Mesenchymal stem cell (in vitro differentiated cells and primary cell): ENCODE measurements around the gene EYA4.

Experiments
- DNase-seq: peaks from one replicate; pipeline ENCODE4 v3.0.0-alpha.2; 2013
- H2AFZ ChIP-seq: one replicate; pipeline ENCODE4 v1.6.1; 2013; ENCODE audit warnings: low read depth, mild to moderate bottlenecking, control low read depth, inconsistent platforms, low read length, moderate library complexity
- H2AK5ac ChIP-seq: 2 replicates; pipeline ENCODE4 v1.6.1; 2013; ENCODE audit warnings: low read length, moderate library complexity, mild to moderate bottlenecking, inconsistent platforms; ENCODE audit not compliant: severe bottlenecking
- H2BK120ac ChIP-seq: one replicate; pipeline ENCODE4 v1.6.1; 2013; ENCODE audit warnings: low read depth, mild to moderate bottlenecking, inconsistent platforms, low read length, moderate library complexity
- H2BK12ac ChIP-seq, 2 experiments: one replicate each; pipeline ENCODE4 v1.6.1; 2013; ENCODE audit warnings: inconsistent platforms in 2 of 2, low read length in 2 of 2, mild to moderate bottlenecking in 2 of 2, moderate library complexity in 2 of 2, control low read depth in 1 of 2
- H2BK15ac ChIP-seq: one replicate; pipeline ENCODE4 v1.6.1; 2013; ENCODE audit warnings: mild to moderate bottlenecking, low read depth, inconsistent platforms; ENCODE audit not compliant: poor library complexity, severe bottlenecking
- H2BK5ac ChIP-seq: 2 replicates; pipeline ENCODE4 v1.6.1; 2013; ENCODE audit warnings: low read depth, mild to moderate bottlenecking, low read length, control low read depth, inconsistent platforms; ENCODE audit not compliant: poor library complexity, severe bottlenecking
- H3K14ac ChIP-seq, 2 experiments: one replicate each; pipeline ENCODE4 v1.6.1; 2013; ENCODE audit warnings: inconsistent platforms in 2 of 2, low read length in 2 of 2, control low read depth in 1 of 2, mild to moderate bottlenecking in 1 of 2, moderate library complexity in 1 of 2
- H3K18ac ChIP-seq, 2 experiments: one replicate each; pipeline ENCODE4 v1.6.1; 2013; ENCODE audit warnings: inconsistent platforms in 2 of 2, low read length in 2 of 2, control low read depth in 1 of 2, low read depth in 1 of 2, mild to moderate bottlenecking in 1 of 2
- H3K23ac ChIP-seq, 2 experiments: one replicate each; pipeline ENCODE4 v1.6.1; 2013; ENCODE audit warnings: inconsistent platforms in 2 of 2, low read length in 2 of 2, mild to moderate bottlenecking in 2 of 2, moderate library complexity in 2 of 2, control low read depth in 1 of 2
- H3K27ac ChIP-seq: 2 replicates; pipeline ENCODE4 v1.5.1; 2013; ENCODE audit warnings: mild to moderate bottlenecking, moderate library complexity, low read length, control low read depth, inconsistent platforms; ENCODE audit not compliant: poor library complexity, severe bottlenecking
- H3K27me3 ChIP-seq, 2 experiments: 2 replicates each; pipeline versions ENCODE4 v1.6.1 to v1.7.0; 2013; ENCODE audit warnings: low read length in 2 of 2, mild to moderate bottlenecking in 2 of 2, moderate library complexity in 2 of 2, control low read depth in 1 of 2, inconsistent platforms in 1 of 2; ENCODE audit not compliant: control insufficient read depth in 1 of 2, insufficient read depth in 1 of 2
- H3K36me3 ChIP-seq, 2 experiments: 2 replicates each; pipeline versions ENCODE4 v1.6.1 to v1.7.0; 2013; ENCODE audit warnings: low read length in 2 of 2, control low read depth in 1 of 2, inconsistent platforms in 1 of 2, low read depth in 1 of 2, mild to moderate bottlenecking in 1 of 2; ENCODE audit not compliant: insufficient read depth in 2 of 2, control insufficient read depth in 1 of 2
- H3K4ac ChIP-seq, 2 experiments: one replicate each; pipeline ENCODE4 v1.6.1; 2013; ENCODE audit warnings: inconsistent platforms in 2 of 2, low read length in 2 of 2, mild to moderate bottlenecking in 2 of 2, moderate library complexity in 2 of 2, control low read depth in 1 of 2, low read depth in 1 of 2
- H3K4me1 ChIP-seq: 2 replicates; pipeline ENCODE4 v1.6.1; 2013; ENCODE audit warnings: low read depth, low read length, control low read depth; ENCODE audit not compliant: control insufficient read depth, insufficient read depth
- H3K4me2 ChIP-seq: 2 replicates; pipeline ENCODE4 v1.6.1; 2013; ENCODE audit warnings: low read length, mild to moderate bottlenecking, inconsistent platforms; ENCODE audit not compliant: poor library complexity, severe bottlenecking
- H3K4me3 ChIP-seq, 2 experiments: 2 replicates each; pipeline versions ENCODE4 v1.5.1 to v1.7.0; 2013; ENCODE audit warnings: low read length in 2 of 2, mild to moderate bottlenecking in 2 of 2, control low read depth in 1 of 2, low read depth in 1 of 2; ENCODE audit not compliant: insufficient read depth in 1 of 2
- H3K79me1 ChIP-seq: replicated peaks from 2 replicates; pipeline ENCODE4 v1.6.1; 2013; ENCODE audit warnings: mild to moderate bottlenecking, control low read depth, low read length, inconsistent platforms; ENCODE audit not compliant: poor library complexity, severe bottlenecking
- H3K9ac ChIP-seq: 2 replicates; pipeline ENCODE4 v1.7.0; 2013; ENCODE audit warnings: mild to moderate bottlenecking, low read length, moderate library complexity
- H3K9me3 ChIP-seq: 2 replicates; pipeline ENCODE4 v1.7.0; 2013; ENCODE audit warnings: mild to moderate bottlenecking, low read length; ENCODE audit not compliant: control insufficient read depth
- H4K8ac ChIP-seq: one replicate; pipeline ENCODE4 v1.6.1; 2013; ENCODE audit warnings: inconsistent platforms, mild to moderate bottlenecking, low read length, moderate library complexity
- H4K91ac ChIP-seq: one replicate; pipeline ENCODE4 v1.6.1; 2013; ENCODE audit warnings: mild to moderate bottlenecking, low read length, inconsistent platforms
- WGBS: methylation state at CpG from one replicate; pipeline ENCODE4 v1.1.7; 2013; ENCODE audit warnings: mixed read lengths; 5-methylcytosine and 5-hydroxymethylcytosine counted together

EYA4 gene

DNA sequence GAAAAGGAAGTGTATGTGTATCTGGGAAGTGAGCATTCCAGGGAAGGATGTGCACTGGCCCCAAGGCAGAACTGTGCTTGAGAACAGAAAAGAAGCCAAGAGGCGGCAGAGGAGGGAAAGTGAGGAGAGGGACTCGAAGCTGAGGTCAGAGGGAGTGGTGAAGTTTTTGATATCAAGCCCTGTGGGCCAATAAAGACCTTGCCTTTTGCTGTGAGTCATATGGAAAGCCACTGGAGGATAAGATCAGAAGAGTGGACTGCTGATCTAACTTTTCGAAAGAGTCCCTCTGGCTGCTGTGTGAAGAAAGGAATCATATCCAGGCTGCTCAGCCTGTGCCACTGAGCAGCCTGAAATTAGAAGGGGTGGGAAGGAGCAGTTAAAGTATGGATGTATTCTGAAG lies 99.4 kb downstream of the EYA4 start:
- peak; percentile 44 for DNase-seq
- Histone ChIP-seq H3K36me3 (no peaks in the 10 kb centered on the region), H3K27ac (no peak overlapping the region), H2AK5ac (no peak overlapping the region), H4K8ac (no peak overlapping the region), H3K27me3 (no peaks in the 10 kb centered on the region), H4K91ac (no peak overlapping the region), H3K4me1 (no peaks in the 10 kb centered on the region), H3K4me2 (no peak overlapping the region), H3K9me3 (no peaks in the 10 kb centered on the region), H3K14ac (no peak overlapping the region), H2BK15ac (no peak overlapping the region), H3K79me1 (no peaks in the 10 kb centered on the region), H2BK12ac (peak overlapping the region; percentile 54 to 66), H2BK5ac (no peak overlapping the region), H2BK120ac (no peak overlapping the region), H3K9ac (peak overlapping the region; percentile 8), H3K23ac (no peak overlapping the region), H2AFZ (no peak overlapping the region), H3K4me3 (peak overlapping the region in 1 of 2 experiments; percentile 5), H3K4ac (no peak overlapping the region), H3K18ac (peak overlapping the region in 1 of 2 experiments; percentile 67)
- 81% methylated on average over 3 of the region's 3 CpGs for WGBS

DNA sequence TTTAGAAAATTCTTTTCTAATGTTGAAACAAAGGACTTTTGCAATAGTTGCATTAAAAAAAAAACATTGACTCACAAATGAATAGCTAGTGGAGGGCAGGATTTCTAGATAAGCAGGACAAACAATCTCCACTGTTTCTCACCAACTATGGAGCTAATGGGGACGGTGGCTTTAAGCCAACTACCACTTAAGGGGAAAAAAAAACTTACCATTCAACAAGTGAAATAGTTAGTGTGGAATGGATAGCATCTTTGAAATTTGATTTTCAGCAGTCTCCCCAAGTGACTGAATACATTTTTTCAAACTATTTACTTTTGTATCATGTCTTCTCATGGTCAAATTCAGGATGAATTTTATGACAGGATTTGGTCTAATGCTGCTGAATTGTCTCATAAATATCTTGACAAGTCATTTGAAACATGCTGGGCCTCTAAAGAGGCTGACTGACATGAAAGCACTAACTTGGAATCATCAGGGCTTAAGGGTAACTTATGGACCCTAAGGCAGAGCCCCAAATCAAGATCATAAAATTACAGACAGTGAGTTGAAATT lies 100.5 kb downstream of the EYA4 start:
- no peak overlapping the region for H4K91ac ChIP-seq
- no CpG with 5 or more reads among the region's 1 CpG for WGBS

DNA sequence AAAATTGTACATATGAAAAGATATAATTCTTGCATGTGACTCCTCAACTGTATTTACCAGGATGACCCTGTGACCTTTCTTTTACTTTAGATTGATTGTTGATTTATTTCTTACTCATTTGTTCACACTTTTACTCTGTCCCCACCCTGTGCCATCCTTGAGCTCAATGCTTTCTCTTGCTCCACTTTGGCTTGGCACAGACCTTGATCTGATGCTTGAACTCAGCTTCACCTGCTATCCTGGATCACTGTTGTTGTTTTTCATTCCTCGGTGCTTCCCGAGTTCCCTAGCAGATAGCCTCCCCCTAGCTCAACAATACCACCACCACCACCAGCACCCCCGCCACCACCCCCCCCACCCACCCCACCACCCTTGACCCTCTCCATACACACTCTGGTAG lies 102.1 kb downstream of the EYA4 start:
- Histone ChIP-seq H3K18ac (no peak overlapping the region), H2BK120ac (no peak overlapping the region), H3K4me2 (no peak overlapping the region), H3K9me3 (no peaks in the 10 kb centered on the region), H3K4ac (no peak overlapping the region), H3K27ac (no peak overlapping the region), H2BK12ac (no peak overlapping the region), H3K9ac (no peak overlapping the region), H3K14ac (no peak overlapping the region), H2AK5ac (no peak overlapping the region), H3K27me3 (peaks cover 0 to 12% of the 10 kb centered on the region in 2 experiments), H4K8ac (no peak overlapping the region), H2BK15ac (no peak overlapping the region), H3K79me1 (no peaks in the 10 kb centered on the region), H3K23ac (no peak overlapping the region), H3K36me3 (no peaks in the 10 kb centered on the region), H3K4me3 (no peak overlapping the region), H4K91ac (no peak overlapping the region), H2BK5ac (no peak overlapping the region), H2AFZ (no peak overlapping the region), H3K4me1 (no peaks in the 10 kb centered on the region)
- WGBS, result 50% methylated on average over 1 of the region's 3 CpGs
- DNase-seq, result no peak

More for the DNA sequence above, 100.5 kb downstream of the EYA4 start:
- H3K9ac ChIP-seq, result no peak overlapping the region
- no peak overlapping the region for H3K4me3 ChIP-seq
- no peak overlapping the region for H2BK5ac ChIP-seq
- no peak overlapping the region for H3K23ac ChIP-seq
- H2AK5ac ChIP-seq, result no peak overlapping the region
- H3K4me1 ChIP-seq, result no peaks in the 10 kb centered on the region
- peak overlapping the region in 1 of 2 experiments; percentile 4 for H3K18ac ChIP-seq
- DNase-seq, result peak; percentile 86
- no peak overlapping the region for H4K8ac ChIP-seq
- H3K4me2 ChIP-seq, result no peak overlapping the region
- H2BK12ac ChIP-seq, result no peak overlapping the region
- no peak overlapping the region for H3K14ac ChIP-seq
- no peaks in the 10 kb centered on the region for H3K79me1 ChIP-seq
- H3K36me3 ChIP-seq, result no peaks in the 10 kb centered on the region
- no peaks in the 10 kb centered on the region for H3K9me3 ChIP-seq
- H2AFZ ChIP-seq, result no peak overlapping the region
- H3K27ac ChIP-seq, result no peak overlapping the region
- H2BK15ac ChIP-seq, result no peak overlapping the region
- H3K4ac ChIP-seq, result no peak overlapping the region
- H3K27me3 ChIP-seq, result peaks cover 0 to 6% of the 10 kb centered on the region in 2 experiments
- no peak overlapping the region for H2BK120ac ChIP-seq

DNA sequence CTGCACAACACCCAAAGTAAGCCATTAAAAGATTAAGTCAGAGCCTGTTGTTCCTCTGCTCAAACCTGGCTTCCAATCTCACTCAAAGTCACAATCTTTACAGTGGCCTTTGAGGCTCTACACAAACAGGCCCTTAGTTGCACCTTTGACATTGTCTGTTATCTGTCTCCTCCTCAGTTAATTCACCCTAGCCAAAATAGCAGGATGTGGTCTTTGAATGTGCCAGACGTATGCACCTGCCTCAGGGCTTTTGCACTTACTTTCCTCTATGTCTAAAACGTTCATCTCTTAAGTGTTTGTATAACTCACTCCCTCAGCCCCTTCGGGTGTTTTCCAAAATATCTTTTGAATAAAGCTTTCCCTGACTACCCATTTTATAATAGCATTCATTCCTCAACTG lies 107.7 kb downstream of the EYA4 start:
- H3K4me1 ChIP-seq, result no peaks in the 10 kb centered on the region
- H2AK5ac ChIP-seq, result no peak overlapping the region
- DNase-seq, result no peak
- H2AFZ ChIP-seq, result no peak overlapping the region
- H3K9ac ChIP-seq, result no peak overlapping the region
- H3K79me1 ChIP-seq, result no peaks in the 10 kb centered on the region
- no peak overlapping the region for H4K8ac ChIP-seq
- no peak overlapping the region for H4K91ac ChIP-seq
- no peak overlapping the region for H3K18ac ChIP-seq
- no peak overlapping the region for H3K27ac ChIP-seq
- 82% methylated on average over 3 of the region's 3 CpGs for WGBS
- no peak overlapping the region for H2BK12ac ChIP-seq
- H3K4me3 ChIP-seq, result no peak overlapping the region
- H3K9me3 ChIP-seq, result no peaks in the 10 kb centered on the region
- H3K27me3 ChIP-seq, result peaks cover 0 to 12% of the 10 kb centered on the region in 2 experiments
- no peak overlapping the region for H2BK5ac ChIP-seq
- no peak overlapping the region for H2BK15ac ChIP-seq
- no peak overlapping the region for H3K4me2 ChIP-seq
- H3K36me3 ChIP-seq, result no peaks in the 10 kb centered on the region
- H2BK120ac ChIP-seq, result no peak overlapping the region
- no peak overlapping the region for H3K23ac ChIP-seq
- no peak overlapping the region for H3K4ac ChIP-seq
- no peak overlapping the region for H3K14ac ChIP-seq
